ENCODE results near the gene VIL1. TPM values are rescaled to one million over a fixed set of nuclear protein-coding genes. Genes with fewer than 3 reads are reported as not detected.

VIL1 gene
- total and polyA plus RNA-seq, 2 donors from 2014 or later: 9.0 to 10.5 TPM

DNA sequence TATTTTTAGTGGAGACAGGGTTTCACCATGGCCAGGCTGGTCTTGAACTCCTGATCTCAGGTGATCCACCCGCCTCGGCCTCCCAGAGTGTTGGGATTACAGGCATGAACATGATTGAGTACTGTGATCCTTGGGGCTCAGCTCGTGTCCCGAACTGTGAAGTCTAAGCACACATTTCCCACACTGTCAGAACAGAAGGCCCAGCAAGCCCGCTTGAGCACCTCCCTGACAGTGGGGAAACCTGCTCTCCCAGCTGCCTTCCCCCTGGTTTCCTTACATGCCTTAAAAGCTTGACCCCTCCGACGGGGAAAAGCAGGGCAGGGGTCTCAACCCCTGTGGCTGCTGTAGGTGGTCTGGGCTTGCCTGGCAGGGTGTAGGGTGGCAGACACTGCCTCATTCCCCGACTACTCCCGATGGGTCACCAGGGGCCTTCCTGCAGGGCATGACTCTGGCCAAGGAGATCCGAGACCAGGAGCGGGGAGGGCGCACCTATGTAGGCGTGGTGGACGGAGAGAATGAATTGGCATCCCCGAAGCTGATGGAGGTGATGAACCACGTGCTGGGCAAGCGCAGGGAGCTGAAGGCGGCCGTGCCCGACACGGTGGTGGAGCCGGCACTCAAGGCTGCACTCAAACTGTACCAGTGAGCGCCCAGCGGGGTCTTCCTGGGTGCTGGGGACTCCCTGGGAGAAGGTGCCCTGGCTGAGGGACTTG lies 10.1 kb downstream of the VIL1 start:
- intact Hi-C loops (cut with DNase I): no loop called here
- no peak overlapping the region for H3K4me3 ChIP-seq (ENCODE audit: low read length in 3 of 3)
- H3K27me3 ChIP-seq (ENCODE audit: control insufficient read depth, insufficient read depth, low read length): no peaks in the 10 kb centered on the region
- TF ChIP-seq, protein P1, sequence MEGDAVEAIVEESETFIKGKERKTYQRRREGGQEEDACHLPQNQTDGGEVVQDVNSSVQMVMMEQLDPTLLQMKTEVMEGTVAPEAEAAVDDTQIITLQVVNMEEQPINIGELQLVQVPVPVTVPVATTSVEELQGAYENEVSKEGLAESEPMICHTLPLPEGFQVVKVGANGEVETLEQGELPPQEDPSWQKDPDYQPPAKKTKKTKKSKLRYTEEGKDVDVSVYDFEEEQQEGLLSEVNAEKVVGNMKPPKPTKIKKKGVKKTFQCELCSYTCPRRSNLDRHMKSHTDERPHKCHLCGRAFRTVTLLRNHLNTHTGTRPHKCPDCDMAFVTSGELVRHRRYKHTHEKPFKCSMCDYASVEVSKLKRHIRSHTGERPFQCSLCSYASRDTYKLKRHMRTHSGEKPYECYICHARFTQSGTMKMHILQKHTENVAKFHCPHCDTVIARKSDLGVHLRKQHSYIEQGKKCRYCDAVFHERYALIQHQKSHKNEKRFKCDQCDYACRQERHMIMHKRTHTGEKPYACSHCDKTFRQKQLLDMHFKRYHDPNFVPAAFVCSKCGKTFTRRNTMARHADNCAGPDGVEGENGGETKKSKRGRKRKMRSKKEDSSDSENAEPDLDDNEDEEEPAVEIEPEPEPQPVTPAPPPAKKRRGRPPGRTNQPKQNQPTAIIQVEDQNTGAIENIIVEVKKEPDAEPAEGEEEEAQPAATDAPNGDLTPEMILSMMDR (IDR thresholded peaks at IDR 0.05; ENCODE audit: borderline replicate concordance, extremely low read depth, insufficient read depth): no peak
- H3K9me3 ChIP-seq (ENCODE audit: control insufficient read depth in 2 of 3, insufficient read depth in 1 of 3, low read length in 3 of 3): no peaks in the 10 kb centered on the region
- no peaks in the 10 kb centered on the region for H3K4me1 ChIP-seq (ENCODE audit: control insufficient read depth in 2 of 3, insufficient read depth in 2 of 3, low read depth in 1 of 3, low read length in 3 of 3)
- peak in 1 of 5 donors; percentile 52 for DNase-seq
- H3K27ac ChIP-seq (ENCODE audit: low read depth in 2 of 2, low read length in 2 of 2): no peak overlapping the region
- FAIRE-seq: no peak
- H3K36me3 ChIP-seq (ENCODE audit: control insufficient read depth in 2 of 3, insufficient read depth in 3 of 3, low read length in 3 of 3): peaks cover 0 to 3% (median 0%) of the 10 kb centered on the region in 3 donors
- H3K9ac ChIP-seq (ENCODE audit: low read length in 3 of 3): no peak overlapping the region

DNA sequence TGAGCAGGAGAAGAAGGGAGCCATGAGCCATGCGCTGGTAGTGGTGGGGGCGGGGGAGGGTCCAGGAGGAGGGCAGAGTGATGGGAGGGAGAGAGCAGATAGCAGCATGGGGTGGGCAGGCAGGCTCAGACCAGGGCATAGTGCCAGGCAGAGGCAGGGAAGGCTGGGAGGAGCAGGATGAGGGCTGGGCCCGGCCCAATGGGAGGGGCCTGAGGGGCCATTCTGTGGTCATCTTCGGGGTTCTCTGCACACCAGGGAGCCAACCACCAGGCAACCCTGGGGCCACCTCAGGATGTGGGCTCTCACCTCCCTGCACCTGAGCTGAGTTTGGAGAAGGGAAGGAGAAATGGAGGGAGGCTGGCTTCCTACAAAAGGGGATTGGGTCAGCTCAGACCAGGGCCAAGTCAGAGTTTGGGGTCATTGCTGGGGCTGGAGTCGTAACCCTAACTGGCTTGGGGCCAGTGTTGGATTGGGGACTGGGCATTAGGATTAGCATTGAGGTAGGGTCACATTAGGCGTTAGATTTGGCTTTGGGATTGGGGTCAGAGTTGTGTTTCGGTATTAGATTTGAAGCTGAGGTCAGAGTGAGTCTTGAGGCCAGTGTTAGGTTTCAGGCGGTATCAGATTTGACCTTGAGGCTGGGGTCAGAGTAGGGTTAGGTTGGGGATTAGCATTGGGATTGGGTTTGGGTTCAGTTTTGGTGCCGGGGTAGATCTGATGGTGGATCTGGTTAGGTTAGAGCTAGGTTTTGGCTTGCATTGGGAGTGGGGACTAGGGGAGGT lies 11.2 kb downstream of the VIL1 start:
- no peaks in the 10 kb centered on the region for H3K9me3 ChIP-seq (ENCODE audit: control insufficient read depth in 2 of 3, insufficient read depth in 1 of 3, low read length in 3 of 3)
- H3K27me3 ChIP-seq (ENCODE audit: control insufficient read depth, insufficient read depth, low read length): no peaks in the 10 kb centered on the region
- peaks cover 0 to 3% (median 0%) of the 10 kb centered on the region in 3 donors for H3K36me3 ChIP-seq (ENCODE audit: control insufficient read depth in 2 of 3, insufficient read depth in 3 of 3, low read length in 3 of 3)
- H3K4me3 ChIP-seq (ENCODE audit: low read length in 3 of 3): no peak overlapping the region
- H3K9ac ChIP-seq (ENCODE audit: low read length in 3 of 3): no peak overlapping the region
- no peak for FAIRE-seq
- TF ChIP-seq, protein P1 (IDR thresholded peaks at IDR 0.05; ENCODE audit: borderline replicate concordance, extremely low read depth, insufficient read depth): no peak
- no peaks in the 10 kb centered on the region for H3K4me1 ChIP-seq (ENCODE audit: control insufficient read depth in 2 of 3, insufficient read depth in 2 of 3, low read depth in 1 of 3, low read length in 3 of 3)
- peak in 2 of 5 donors; percentile 29 to 41 for DNase-seq
- intact Hi-C loops (cut with DNase I): no loop called here
- no peak overlapping the region for H3K27ac ChIP-seq (ENCODE audit: low read depth in 2 of 2, low read length in 2 of 2)

DNA sequence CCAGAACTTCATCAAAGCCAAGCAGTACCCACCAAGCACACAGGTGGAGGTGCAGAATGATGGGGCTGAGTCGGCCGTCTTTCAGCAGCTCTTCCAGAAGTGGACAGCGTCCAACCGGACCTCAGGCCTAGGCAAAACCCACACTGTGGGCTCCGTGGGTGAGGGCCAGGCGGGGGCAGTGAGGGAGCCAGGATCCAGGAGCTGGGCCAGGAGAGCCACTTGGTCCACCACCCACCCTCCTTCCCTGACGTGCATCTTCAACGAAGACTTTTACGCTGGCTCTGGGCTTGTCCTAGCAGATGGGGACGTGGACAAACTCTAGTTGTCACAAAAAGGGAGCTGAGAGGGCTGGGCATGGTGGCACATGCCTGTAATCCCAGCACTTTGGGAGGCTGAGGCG lies 11.8 kb downstream of the VIL1 start:
- H3K27me3 ChIP-seq (ENCODE audit: control insufficient read depth, insufficient read depth, low read length): no peaks in the 10 kb centered on the region
- no peak overlapping the region for H3K4me3 ChIP-seq (ENCODE audit: low read length in 3 of 3)
- TF ChIP-seq, protein P1 (IDR thresholded peaks at IDR 0.05; ENCODE audit: borderline replicate concordance, extremely low read depth, insufficient read depth): no peak
- H3K9ac ChIP-seq (ENCODE audit: low read length in 3 of 3): no peak overlapping the region
- no peaks in the 10 kb centered on the region for H3K4me1 ChIP-seq (ENCODE audit: control insufficient read depth in 2 of 3, insufficient read depth in 2 of 3, low read depth in 1 of 3, low read length in 3 of 3)
- FAIRE-seq (no peak), DNase-seq (peak in 2 of 5 donors; percentile 22 to 46)
- H3K9me3 ChIP-seq (ENCODE audit: control insufficient read depth in 2 of 3, insufficient read depth in 1 of 3, low read length in 3 of 3): no peaks in the 10 kb centered on the region
- H3K27ac ChIP-seq (ENCODE audit: low read depth in 2 of 2, low read length in 2 of 2): no peak overlapping the region
- H3K36me3 ChIP-seq (ENCODE audit: control insufficient read depth in 2 of 3, insufficient read depth in 3 of 3, low read length in 3 of 3): peaks cover 0 to 3% (median 0%) of the 10 kb centered on the region in 3 donors
- intact Hi-C loops (cut with DNase I): no loop called here

Measured in kidney (tissue), 14 donors.